Testis (tissue), 3 donors: ENCODE measurements around the gene RPL10. TPM values are rescaled to one million over a fixed set of nuclear protein-coding genes. Genes with fewer than 3 reads are reported as not detected.
A peak's percentile ranks its signal among the peaks of the same experiment; 100 is the strongest.

Source experiments
- DNase-seq: peaks from one replicate; pipeline ENCODE4 v3.0.0-alpha.2; 2019
- H3K27ac ChIP-seq, 2 donors: fragments of 200-600 bp; sonication (generic); one replicate each; pipeline ENCODE4 v1.5.1; 2019
- H3K27me3 ChIP-seq: fragments of 200-600 bp; sonication (generic); one replicate; pipeline ENCODE4 v1.5.1; 2019
- H3K36me3 ChIP-seq: fragments of 200-600 bp; sonication (generic); one replicate; pipeline ENCODE4 v1.5.1; 2017; ENCODE audit warnings: low read depth; ENCODE audit errors: missing control alignments
- H3K4me1 ChIP-seq: fragments of 200-600 bp; sonication (generic); one replicate; pipeline ENCODE4 v1.5.1; 2019
- H3K4me3 ChIP-seq, 2 donors: fragments of 200-600 bp; sonication (generic); one replicate each; pipeline ENCODE4 v1.5.1; 2017 to 2019
- H3K9me3 ChIP-seq: fragments of 200-600 bp; sonication (generic); one replicate; pipeline ENCODE4 v1.5.1; 2017
- POLR2A ChIP-seq: fragments of 450-650 bp; IDR thresholded peaks from one replicate; pipeline ENCODE4 v1.6.1; 2017; ENCODE audit warnings: antibody characterized with exemption, mild to moderate bottlenecking, moderate library complexity
- WGBS, 2 donors: methylation state at CpG; one replicate each; pipeline ENCODE4 v1.1.5; 2018; 5-methylcytosine and 5-hydroxymethylcytosine counted together
- intact Hi-C: fragments of 100-400 bp; cut with DNase I; formaldehyde crosslinking; loops from one replicate; pipeline ENCODE4 v1.15.1; 2023; ENCODE audit warnings: low total_unique reads
- polyA plus RNA-seq: library from polyadenylated mRNA; stranded (reverse); fragments of 350-450 nt; fragmentation: Illumina TruSeq; extraction: RNeasy Lipid Tissue Mini Kit (QIAGEN cat#74804); gene quantifications from one replicate; pipeline ENCODE4 v1.2.3, GENCODE V29; 2014; ENCODE audit warnings: low read depth, low replicate concordance; ENCODE audit not compliant: insufficient read depth
- total RNA-seq, 2 donors: library from RNA; depleted of rRNA; stranded (reverse); fragments of >200 nt; gene quantifications; one replicate each; pipeline ENCODE4 v1.2.3, GENCODE V29; 2016
- TF ChIP-seq, protein P1 (sequence below), 3 experiments: fragments of 450-650 bp in 2 of 3; fragments of 200-600 bp in 1 of 3; sonication (generic) in 1 of 3; IDR thresholded peaks; one replicate each; pipeline ENCODE4 v1.5.1; 2016 to 2019; ENCODE audit warnings: antibody characterized with exemption in 3 of 3, mild to moderate bottlenecking in 2 of 3, moderate library complexity in 1 of 3

RPL10 gene
- total and polyA plus RNA-seq, 3 donors from 2014 or later: 925 to 1,913 (median 1,423) TPM

GRCh38 chrX:154420402-154420756, 22.2 kb downstream of the RPL10 start:
- no peaks in the 10 kb centered on the region for H3K9me3 ChIP-seq
- TF ChIP-seq, protein P1, sequence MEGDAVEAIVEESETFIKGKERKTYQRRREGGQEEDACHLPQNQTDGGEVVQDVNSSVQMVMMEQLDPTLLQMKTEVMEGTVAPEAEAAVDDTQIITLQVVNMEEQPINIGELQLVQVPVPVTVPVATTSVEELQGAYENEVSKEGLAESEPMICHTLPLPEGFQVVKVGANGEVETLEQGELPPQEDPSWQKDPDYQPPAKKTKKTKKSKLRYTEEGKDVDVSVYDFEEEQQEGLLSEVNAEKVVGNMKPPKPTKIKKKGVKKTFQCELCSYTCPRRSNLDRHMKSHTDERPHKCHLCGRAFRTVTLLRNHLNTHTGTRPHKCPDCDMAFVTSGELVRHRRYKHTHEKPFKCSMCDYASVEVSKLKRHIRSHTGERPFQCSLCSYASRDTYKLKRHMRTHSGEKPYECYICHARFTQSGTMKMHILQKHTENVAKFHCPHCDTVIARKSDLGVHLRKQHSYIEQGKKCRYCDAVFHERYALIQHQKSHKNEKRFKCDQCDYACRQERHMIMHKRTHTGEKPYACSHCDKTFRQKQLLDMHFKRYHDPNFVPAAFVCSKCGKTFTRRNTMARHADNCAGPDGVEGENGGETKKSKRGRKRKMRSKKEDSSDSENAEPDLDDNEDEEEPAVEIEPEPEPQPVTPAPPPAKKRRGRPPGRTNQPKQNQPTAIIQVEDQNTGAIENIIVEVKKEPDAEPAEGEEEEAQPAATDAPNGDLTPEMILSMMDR (IDR thresholded peaks at IDR 0.05): no peak
- no peak for TF ChIP-seq POLR2A
- no peak overlapping the region for H3K27ac ChIP-seq
- H3K4me3 ChIP-seq: no peak overlapping the region
- no peaks in the 10 kb centered on the region for H3K36me3 ChIP-seq
- no peaks in the 10 kb centered on the region for H3K4me1 ChIP-seq
- H3K27me3 ChIP-seq: no peaks in the 10 kb centered on the region
- intact Hi-C loops: no loop called here
- no peak for DNase-seq
- WGBS, 2 donors: 29 to 86% methylated on average over 1 to 7 of the region's 10 CpGs

DNA sequence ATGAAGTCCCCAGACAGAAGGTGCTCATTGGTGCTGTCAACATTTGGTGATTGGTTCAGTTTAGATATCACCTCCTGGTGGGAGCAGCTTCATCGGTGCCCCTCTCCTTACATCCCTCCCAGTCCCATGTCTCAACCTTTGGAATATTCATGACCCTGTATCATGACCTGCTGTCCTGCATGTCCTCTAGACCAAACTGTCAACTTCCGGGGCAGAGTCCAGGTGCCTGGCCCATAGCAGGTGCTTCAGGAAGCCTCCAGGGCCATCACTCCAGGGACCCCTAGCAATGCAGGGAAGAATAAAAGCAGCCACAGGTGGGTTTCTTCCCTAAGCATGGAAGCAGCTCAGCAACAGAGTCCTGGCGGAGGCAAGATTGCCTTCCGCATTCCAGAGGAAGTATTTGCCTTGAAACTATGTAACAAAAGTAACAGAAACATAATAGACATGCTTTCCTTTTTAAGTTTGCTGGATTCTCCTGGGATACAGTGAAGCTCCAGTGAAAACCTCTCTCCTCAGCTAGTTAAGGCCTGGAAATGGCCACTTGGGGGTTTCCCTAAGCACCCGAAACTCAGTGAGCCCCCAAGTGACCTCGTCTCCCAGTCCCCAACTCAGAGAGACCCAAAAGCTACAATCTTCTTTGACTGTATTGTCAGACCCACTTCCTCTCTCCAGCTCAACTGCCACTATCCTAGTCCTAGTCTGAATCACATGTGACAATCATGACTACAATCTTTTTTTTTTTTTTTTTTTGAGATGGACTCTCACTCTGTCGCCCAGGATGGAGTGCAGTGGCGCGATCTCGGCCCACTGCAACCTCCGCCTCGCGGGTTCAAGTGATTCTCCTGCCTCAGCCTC, 29.0 kb downstream of the RPL10 start:
- no peaks in the 10 kb centered on the region for H3K36me3 ChIP-seq
- H3K27ac ChIP-seq: no peak overlapping the region
- no peaks in the 10 kb centered on the region for H3K9me3 ChIP-seq
- intact Hi-C loops: no loop called here
- 62 to 64% methylated on average over 8 to 13 of the region's 13 CpGs for WGBS, 2 donors
- H3K4me1 ChIP-seq: no peaks in the 10 kb centered on the region
- DNase-seq: no peak
- TF ChIP-seq POLR2A: no peak
- TF ChIP-seq, protein P1 (IDR thresholded peaks at IDR 0.05): no peak
- no peaks in the 10 kb centered on the region for H3K27me3 ChIP-seq
- no peak overlapping the region for H3K4me3 ChIP-seq

DNA sequence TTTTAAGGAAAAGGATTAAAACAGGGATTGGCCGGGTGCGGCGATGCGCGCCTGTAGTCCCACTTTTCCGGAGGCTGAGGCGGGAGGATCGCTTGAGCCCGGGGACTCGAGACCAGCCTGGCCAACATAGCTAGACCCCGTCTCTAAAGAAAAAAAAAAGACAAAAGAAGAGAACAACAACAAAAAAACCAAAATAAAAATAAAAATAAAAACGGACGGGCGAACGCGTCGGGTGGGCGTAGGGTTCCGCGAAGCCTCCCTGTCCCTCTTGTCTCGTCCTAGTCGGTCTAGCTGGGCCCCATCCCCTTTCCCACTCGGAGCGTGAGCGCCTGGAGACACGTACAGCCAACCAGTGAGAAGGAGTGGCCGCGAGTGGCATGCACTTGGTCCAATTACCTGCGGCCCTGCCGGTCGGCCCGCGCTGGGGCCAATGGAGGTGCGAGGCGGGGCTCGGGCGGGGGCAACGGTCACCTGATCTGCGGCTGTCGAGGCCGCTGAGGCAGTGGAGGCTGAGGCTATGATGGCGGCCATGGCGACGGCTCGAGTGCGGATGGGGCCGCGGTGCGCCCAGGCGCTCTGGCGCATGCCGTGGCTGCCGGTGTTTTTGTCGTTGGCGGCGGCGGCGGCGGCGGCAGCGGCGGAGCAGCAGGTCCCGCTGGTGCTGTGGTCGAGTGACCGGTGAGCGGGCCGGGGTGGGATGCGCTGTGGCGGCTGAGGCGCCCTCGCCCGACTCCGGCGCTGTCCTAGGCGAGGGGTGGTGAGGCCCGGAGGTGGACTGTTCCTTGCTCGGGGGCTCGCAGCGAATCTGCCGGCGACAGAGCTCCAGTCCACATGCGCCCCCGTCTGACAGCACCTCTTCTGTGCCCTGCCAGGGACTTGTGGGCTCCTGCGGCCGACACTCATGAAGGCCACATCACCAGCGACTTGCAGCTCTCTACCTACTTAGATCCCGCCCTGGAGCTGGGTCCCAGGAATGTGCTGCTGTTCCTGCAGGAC, 30.3 kb downstream of the RPL10 start, which contains the start of gene ATP6AP1:
Gene ATP6AP1 (plus strand): TSS at position 502 of the 996 bp plus-strand sequence. CDS start 16 bp downstream, at position 518.
- Histone ChIP-seq H3K9me3 (no peaks in the 10 kb centered on the region), H3K27me3 (no peaks in the 10 kb centered on the region), H3K4me1 (no peaks in the 10 kb centered on the region), H3K36me3 (no peaks in the 10 kb centered on the region), H3K27ac (peak within 1 kb of the TSS; percentile 55 to 58), H3K4me3 (peak within 1 kb of the TSS; percentile 64 to 76)
- intact Hi-C loops: no loop called here
- WGBS, 2 donors: 11 to 13% methylated on average over 5 to 37 of the region's 87 CpGs
- TF ChIP-seq, protein P1 (IDR thresholded peaks at IDR 0.05): no peak
- TF ChIP-seq POLR2A: no peak
- DNase-seq: peak; percentile 93

- Histone ChIP-seq H3K4me1 (no peaks in the 10 kb centered on the region), H3K36me3 (no peaks in the 10 kb centered on the region), H3K9me3 (no peaks in the 10 kb centered on the region), H3K4me3 (no peak overlapping the region), H3K27me3 (no peaks in the 10 kb centered on the region), H3K27ac (no peak overlapping the region)
- intact Hi-C loops: no loop called here
- no peak for TF ChIP-seq POLR2A
- TF ChIP-seq, protein P1 (IDR thresholded peaks at IDR 0.05): no peak
- WGBS, 2 donors: 57% methylated on average over 2 of the region's 2 CpGs; no CpG with 5 or more reads in 1 of the 2 donors
- DNase-seq: peak; percentile 44
Observed at GRCh38 chrX:154429711-154430110, 31.5 kb downstream of the RPL10 start.
